Activated gamma-delta T cell treated with Interleukin-2 at 50 U/mL for 16 hours (primary cell): ENCODE measurements around the gene FOXJ2.
"Not testable (repeated sequence)": the region's sequence is repeated elsewhere in the genome, so short reads cannot be mapped to it uniquely, and the experiment has no call there.

Experiments
- DNase-seq: peaks from one replicate; pipeline ENCODE4 v3.0.0-alpha.2; 2020

Gene FOXJ2

DNA sequence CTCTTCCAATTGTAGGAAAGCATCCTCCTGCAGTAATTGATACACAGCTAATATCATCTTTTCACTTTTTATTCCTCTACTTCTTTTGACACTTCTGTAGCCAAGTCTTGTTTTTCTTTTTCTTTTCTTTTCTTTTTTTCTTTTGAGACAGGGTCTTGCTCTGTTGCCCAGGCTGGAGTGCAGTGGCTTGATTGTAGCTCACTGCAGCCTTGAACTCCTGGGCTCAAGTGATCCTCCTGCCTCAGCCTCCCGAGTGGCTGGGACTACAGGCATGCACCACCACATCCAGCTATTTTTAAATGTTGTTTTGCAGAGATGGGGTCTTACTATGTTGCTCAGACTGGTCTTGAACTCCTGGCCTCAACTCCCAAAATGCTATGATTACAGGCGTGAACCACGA lies 39.3 kb downstream of the FOXJ2 start:
- DNase-seq: not testable (repeated sequence)

DNA sequence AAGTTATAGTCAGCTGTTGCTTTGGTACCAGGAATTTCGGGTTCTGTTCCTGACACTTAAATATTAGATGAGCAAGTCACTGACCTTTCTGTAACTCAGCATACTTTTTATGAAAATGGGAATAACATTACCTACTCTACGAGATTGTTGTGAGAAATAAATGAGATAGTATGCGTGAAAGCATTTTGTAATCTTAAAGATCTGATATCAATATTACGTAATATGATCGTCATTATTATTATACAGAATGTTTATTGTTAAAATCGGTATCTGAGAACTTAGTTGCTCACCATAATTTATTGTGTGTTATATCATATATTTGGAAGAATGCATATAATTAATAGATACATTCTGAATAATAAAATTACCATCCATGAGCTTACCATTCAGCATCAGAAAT lies 43.4 kb downstream of the FOXJ2 start:
- DNase-seq: no peak

DNA sequence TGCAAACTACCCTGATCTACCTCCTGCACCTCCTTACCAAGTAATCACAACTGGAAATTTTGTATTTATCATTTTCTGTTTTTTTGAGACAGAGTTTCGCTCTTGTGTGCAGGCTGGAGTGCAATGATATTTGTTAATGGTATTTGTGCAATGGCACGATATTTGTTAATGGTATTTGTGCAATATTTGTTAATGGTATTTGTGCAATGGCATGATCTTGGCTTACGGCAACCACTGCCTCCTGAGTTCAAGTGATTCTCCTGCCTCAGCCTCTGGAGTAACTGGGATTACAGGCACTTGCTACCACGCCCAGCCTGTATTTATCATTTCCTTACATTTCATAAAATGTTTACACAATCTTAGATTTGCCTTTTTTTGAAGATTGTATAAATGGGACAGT lies 43.9 kb downstream of the FOXJ2 start:
- DNase-seq: no peak

DNA sequence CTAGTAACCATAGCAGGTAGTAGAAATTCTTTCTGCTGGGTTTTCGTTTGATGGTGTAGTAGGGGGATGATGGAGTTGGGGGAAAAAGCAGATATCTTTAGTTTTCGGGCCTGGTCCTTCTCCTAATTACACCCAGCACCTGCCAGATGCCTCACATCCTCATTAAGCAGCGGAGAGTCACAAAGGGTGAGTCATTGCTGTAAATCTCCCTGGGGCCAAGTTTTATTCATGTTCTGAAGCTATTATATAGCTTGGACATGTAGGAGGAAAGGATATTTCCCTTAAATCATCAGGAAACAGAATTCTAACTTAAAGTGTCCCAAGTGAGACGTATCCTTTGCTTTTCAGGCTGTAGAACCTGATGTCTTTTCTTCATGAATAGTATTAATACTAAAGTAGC lies 44.7 kb downstream of the FOXJ2 start:
- DNase-seq: no peak

DNA sequence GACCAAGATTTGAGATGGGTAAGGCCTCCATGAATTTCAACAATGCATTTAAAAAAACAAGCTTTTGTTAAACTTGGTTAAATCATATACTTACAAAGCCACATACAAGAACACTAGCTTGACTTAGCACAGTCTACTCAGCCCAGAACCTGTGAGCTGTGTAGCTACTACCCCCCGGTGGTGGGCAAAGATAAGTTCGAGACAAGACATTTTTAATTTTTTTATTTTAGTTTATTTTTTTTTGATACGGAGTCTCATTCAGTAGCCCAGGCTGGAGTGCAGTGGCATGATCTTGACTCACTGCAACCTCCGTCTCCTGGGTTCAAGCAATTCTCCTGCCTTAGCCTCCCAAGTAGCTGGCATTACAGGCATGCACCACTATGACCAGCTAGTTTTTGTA lies 45.9 kb downstream of the FOXJ2 start:
- peak; percentile 59 for DNase-seq

DNA sequence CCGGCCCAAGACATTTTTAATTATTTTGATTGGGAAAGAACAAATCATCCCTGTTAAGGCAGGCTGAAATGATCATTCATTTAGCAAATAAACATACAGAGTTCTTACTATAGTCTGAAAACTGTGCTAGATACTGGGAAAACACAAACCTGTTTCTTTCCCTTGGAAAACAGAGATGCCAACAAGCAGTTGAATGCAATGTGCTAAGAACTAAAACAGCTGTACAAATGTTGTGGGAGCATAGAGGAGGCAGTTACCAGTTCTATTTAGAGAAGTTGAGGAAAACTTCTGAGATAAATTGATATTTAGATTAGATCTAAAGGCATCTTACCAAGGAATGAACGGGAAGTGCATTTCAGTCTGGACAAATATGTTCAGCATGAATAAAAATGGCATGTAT lies 46.4 kb downstream of the FOXJ2 start:
- no peak for DNase-seq

DNA sequence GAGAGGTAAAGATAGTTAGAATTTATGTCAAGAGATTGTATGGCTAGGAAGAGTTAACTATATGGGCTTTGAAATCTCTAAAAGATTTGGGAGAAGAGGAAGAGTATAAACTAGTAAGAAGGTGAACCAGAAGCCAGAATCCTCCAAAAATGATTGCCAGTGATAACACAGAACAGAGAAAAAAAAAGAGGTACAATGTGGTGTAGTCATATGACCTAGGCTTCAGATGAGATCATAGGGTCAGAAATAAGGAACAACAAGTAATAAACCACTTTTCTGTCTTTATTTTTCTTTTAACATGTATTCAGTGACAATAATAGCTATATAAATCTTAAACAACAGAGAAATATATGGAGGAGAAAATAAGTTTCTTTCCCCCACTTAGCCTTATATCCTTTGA lies 47.6 kb downstream of the FOXJ2 start:
- no peak for DNase-seq

DNA sequence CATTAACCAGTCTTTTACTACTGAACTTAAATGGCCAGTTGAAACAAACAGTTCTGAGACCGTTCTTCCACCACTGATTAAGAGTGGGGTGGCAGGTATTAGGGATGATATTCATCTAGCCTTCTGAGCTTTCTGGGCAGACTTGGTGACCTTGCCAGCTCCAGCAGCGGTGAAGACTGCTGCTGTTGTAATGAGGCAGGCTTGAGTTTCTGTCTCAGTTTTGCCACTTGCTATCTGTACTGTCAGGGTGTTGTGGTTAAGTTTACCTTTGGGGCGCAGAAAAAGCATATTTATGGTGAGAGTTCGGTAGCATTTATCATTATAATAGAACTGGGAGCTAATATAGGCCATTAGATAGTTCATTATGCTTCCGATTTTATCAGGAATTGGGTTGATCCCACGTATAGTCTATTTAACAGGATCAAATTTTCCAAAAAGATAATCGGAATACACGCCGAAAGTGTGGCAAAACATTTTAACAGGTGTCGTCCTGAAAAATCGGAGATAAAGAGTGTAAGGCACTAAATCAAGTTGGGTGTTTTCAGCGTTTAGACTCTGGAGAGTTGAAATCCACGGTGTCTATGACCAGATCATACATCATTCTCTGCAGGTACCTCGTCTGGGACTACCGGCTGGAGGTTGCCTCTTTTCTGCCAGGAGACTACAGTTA lies 48.9 kb downstream of the FOXJ2 start:
- peak; percentile 14 for DNase-seq

DNA sequence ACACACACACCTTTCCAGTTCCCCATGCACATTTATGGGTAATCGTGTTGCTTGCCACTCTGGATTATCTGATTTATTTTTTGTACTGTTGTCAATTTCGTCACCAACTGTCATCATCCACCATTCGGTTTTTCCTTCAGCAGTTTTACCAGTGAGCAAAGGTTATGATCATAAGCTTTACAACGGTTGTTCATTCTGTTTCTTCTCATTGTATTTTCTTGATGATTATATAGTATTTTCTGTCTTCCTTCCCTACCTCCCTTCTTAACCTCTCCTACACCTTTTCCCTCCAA lies 50.2 kb downstream of the FOXJ2 start:
- no peak for DNase-seq

DNA sequence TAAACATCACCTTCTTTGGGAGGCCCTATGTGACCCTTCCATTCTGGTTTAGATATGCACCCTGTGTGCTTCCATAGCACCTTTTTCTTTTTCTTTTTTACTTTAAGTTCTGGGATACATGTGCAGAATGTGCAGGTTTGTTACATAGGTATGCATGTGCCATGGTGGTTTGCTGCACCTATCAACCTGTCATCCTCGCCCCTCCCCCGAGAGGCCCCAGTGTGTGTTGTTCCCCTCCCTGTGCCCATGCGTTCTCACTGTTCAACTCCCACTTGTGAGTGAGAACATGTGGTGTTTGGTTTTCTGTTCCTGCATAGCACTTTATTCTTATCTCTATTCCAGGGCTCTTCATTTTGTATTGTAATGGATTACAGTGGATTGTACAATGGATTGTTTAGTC lies 51.8 kb downstream of the FOXJ2 start:
- not testable (repeated sequence) for DNase-seq

DNA sequence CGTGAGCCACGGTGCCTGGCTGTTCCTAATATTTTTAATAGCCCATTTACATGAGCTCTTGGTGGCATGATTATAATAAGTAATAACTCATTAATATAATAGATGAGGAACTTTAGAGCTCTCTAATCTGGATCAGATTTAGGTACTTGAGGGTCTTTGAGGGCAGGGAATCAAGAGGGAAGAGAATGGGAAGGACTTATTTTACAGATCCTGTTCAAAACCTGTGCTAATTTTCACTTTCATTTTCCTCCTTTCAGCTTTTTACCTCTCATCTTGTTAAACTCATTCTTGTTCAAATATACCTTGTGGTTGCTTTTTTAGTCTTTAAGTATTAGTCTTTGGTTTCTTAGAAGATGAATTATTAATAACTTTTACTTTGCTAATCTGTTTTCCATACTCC lies 55.1 kb downstream of the FOXJ2 start:
- DNase-seq: no peak

DNA sequence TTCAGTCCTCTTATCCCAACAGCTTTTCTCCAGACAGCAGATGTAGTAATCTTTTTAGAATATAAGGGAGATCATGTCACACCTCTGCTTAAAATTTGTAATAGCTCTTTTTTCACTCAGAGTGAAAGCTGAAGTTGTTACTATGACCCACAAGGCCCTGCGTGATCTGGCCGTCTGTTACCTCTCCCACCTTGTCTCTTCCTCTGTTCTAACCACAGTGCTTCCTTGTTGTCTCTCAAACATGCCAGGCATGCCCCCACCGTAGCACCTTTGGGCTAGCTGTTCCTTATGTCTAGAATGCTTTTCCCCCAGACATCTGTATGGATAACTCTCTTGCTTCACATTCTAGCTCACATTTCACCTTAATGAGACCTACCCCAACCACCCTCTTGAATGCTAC lies 56.1 kb downstream of the FOXJ2 start:
- DNase-seq: peak; percentile 46

DNA sequence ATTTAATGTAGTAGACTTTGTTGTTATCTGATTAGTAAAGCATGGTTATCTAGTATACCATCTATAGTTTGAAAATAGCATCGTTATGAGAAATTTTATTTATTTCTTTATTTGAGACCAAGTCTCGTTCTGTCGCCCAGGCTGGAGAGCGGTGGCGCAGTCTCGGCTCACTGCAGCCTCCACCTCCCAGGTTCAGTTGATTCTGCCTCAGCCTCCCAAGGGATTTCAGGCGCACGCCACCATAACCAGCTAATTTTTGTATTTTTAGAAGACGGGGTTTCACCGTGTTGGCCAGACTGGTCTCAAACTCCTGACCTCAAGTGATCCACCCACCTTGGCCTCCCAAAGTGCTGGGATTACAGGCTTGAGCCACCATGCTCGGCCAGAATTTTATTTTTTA lies 56.8 kb downstream of the FOXJ2 start:
- DNase-seq: not testable (repeated sequence)

DNA sequence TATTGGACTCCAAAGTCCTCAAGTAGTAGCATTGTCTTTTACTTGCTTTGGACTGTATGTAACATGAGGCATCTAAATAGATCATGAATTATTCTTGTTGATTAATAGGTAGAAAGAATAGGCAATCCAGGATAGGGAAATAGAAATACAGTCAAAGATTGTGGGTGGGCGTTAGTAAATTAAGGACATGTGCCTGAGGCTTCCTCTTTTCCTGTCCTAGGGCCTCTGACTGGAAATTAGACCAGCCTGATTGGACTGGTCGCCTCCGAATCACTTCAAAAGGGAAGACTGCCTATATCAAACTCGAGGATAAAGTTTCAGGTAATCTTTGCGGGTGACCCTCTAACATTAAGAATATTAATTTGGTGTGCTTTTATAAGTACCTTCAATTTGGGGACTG lies 57.2 kb downstream of the FOXJ2 start:
- no peak for DNase-seq

DNA sequence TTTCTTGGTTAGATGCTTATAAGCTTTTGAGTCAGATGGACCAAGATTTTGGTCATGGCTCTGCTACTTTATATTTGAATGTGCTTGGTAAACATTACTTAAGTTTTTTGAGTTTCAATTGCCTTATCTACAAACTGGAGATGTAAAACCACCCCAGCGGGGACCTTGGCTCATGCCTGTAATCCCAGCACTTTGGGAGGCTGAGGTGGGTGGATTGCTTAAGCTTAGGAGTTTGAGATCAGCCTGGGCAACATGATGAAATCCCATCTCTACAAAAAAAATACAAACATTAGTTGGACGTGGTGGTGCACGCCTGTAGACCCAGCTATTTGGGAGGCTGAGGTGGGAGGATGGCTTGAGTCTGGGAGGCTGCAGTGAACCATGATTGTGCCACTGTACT lies 60.8 kb downstream of the FOXJ2 start:
- no peak for DNase-seq

DNA sequence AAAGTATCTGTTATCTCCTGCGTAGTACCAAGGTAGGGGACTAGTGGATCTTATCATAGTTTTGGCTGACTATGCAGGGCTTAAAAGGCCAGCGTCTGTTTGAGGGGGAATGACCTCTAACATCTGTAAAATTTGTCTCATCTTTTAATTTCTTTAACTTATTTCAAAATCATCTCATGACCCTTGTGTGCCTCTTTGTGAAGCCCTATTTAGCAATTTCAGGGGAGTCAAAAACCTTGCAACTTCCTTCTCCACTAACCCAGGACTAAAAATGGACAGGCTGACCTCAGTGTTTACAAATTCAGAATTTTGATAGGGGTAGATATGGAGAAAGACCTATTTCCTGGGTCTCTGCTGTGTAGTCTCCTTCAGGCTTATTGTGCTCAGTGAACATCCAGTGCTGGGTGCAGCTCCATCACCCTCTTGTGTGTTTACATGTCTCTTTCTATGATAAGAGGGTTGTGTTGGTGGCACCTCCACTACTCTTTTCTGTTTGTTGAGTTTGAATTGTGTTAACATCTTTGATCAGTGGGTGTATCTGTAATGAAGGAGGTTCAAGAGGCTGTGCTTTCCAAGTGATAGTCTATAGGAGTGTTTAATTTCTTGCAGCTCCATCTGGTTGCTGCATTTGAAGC lies 63.9 kb downstream of the FOXJ2 start:
- no peak for DNase-seq

DNA sequence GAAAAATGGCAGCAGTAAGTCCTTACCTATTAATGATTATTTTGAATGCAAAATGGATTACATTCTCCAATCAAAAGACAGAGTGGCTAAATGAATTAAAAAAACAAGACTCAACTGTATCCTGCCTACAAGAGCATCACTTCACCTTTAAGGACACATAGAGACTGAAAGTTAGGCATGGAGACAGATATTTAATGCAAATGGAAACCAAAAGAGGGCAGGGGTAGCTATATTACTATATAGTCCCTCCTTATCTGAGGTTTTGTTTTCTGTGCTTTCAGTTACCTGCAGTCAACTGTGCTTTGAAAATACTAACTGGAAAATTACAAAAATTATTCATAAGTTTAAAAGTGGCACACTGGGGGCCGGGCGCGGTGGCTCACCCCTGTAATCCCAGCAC lies 66.7 kb downstream of the FOXJ2 start:
- no peak for DNase-seq
